ENCODE data around the gene RBPJL. TPM values are rescaled to one million over a fixed set of nuclear protein-coding genes. Genes with fewer than 3 reads are reported as not detected.

RBPJL gene
- total and polyA plus RNA-seq, 7 donors: 1.8 TPM; not detected in 6

DNA sequence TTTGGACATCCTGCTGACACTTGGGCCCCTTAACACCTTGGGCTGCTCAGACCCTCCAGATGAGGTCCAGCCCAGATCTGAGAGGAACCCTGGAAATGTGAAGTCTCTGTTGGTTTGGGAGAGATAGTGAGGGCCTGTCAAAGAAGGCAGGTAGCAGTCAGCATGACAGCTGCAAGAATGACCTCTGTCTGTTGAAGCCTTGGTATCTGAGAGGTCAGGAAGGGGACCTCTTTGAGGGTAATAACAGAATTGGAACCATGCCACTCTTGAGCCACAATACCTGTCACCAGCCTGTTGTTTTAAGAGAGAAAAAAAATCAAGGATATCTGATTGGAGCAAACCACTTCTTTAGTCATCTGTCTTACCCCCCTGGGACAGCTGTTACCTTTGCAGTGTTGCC is 60.5 kb downstream of the RBPJL start:
- peaks cover 13 to 38% (median 22%) of the 10 kb centered on the region in 4 donors for H3K36me3 ChIP-seq
- peaks cover 0 to 28% (median 24%) of the 10 kb centered on the region in 4 donors for H3K4me1 ChIP-seq
- H3K9me3 ChIP-seq: no peaks in the 10 kb centered on the region
- TF ChIP-seq EP300 (IDR thresholded peaks at IDR 0.05): no peak
- TF ChIP-seq, protein P1, sequence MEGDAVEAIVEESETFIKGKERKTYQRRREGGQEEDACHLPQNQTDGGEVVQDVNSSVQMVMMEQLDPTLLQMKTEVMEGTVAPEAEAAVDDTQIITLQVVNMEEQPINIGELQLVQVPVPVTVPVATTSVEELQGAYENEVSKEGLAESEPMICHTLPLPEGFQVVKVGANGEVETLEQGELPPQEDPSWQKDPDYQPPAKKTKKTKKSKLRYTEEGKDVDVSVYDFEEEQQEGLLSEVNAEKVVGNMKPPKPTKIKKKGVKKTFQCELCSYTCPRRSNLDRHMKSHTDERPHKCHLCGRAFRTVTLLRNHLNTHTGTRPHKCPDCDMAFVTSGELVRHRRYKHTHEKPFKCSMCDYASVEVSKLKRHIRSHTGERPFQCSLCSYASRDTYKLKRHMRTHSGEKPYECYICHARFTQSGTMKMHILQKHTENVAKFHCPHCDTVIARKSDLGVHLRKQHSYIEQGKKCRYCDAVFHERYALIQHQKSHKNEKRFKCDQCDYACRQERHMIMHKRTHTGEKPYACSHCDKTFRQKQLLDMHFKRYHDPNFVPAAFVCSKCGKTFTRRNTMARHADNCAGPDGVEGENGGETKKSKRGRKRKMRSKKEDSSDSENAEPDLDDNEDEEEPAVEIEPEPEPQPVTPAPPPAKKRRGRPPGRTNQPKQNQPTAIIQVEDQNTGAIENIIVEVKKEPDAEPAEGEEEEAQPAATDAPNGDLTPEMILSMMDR (IDR thresholded peaks at IDR 0.05): no peak
- no peak for TF ChIP-seq POLR2AphosphoS5 (IDR thresholded peaks at IDR 0.05)
- no peak for TF ChIP-seq POLR2A (IDR thresholded peaks at IDR 0.05)
- no peak for DNase-seq
- no peaks in the 10 kb centered on the region for H3K27me3 ChIP-seq
- H3K27ac ChIP-seq: no peak overlapping the region
- intact Hi-C loops (cut with DNase I): loop anchor here (10.0 kb wide), 1 partner anchor 568 kb away; the partner anchor contains the start of gene PCIF1
- H3K4me3 ChIP-seq: no peak overlapping the region

Other genes starting within 250 kb of the RBPJL start
- under 1 TPM in 1 of 4 donors, not detected in 3; 0.14 TPM for gene KCNS1, start 205.7 kb upstream of the RBPJL start, total RNA-seq
- 1 to 10 TPM in 1 of 3 donors, under 1 TPM in 1, not detected in 1; 0.60 to 1.1 TPM for gene KCNS1, start 205.7 kb upstream of the RBPJL start, polyA plus RNA-seq
- gene WFDC5, start 191.7 kb upstream of the RBPJL start, total RNA-seq: not detected
- under 1 TPM in 1 of 3 donors, not detected in 2; 0.39 TPM for gene WFDC5, start 191.7 kb upstream of the RBPJL start, polyA plus RNA-seq
- not detected for gene WFDC12, start 182.4 kb upstream of the RBPJL start, total RNA-seq
- gene WFDC12, start 182.4 kb upstream of the RBPJL start, polyA plus RNA-seq: 1 to 10 TPM in 1 of 3 donors, under 1 TPM in 1, not detected in 1; 0.42 to 1.2 TPM
- not detected for gene PI3, start 131.9 kb upstream of the RBPJL start, total RNA-seq
- 1,000 to 10,000 TPM in 1 of 3 donors, 10 to 100 TPM in 2; 52.0 to 2,021 (median 84.1) TPM for gene PI3, start 131.9 kb upstream of the RBPJL start, polyA plus RNA-seq
- gene SEMG1, start 99.8 kb upstream of the RBPJL start, total RNA-seq: not detected
- gene SEMG1, start 99.8 kb upstream of the RBPJL start, polyA plus RNA-seq: under 1 TPM in 1 of 3 donors, not detected in 2; 0.26 TPM
- gene SEMG2, start 85.5 kb upstream of the RBPJL start, total RNA-seq: not detected
- not detected for gene SEMG2, start 85.5 kb upstream of the RBPJL start, polyA plus RNA-seq
- gene SLPI, start 52.3 kb upstream of the RBPJL start, total RNA-seq: 10 to 100 TPM in 3 of 4 donors, 1 to 10 TPM in 1; 2.4 to 56.9 (median 20.6) TPM
- 100 to 1,000 TPM in 1 of 3 donors, 10 to 100 TPM in 2; 38.8 to 234 (median 82.3) TPM for gene SLPI, start 52.3 kb upstream of the RBPJL start, polyA plus RNA-seq
- not detected for gene MATN4, start 1.5 kb downstream of the RBPJL start, total RNA-seq
- under 1 TPM in 1 of 3 donors, not detected in 2; 0.17 TPM for gene MATN4, start 1.5 kb downstream of the RBPJL start, polyA plus RNA-seq
- gene SDC4, start 41.6 kb downstream of the RBPJL start, total RNA-seq: 100 to 1,000 TPM in 1 of 4 donors, 10 to 100 TPM in 3; 79.9 to 149 (median 88.5) TPM
- 10 to 100 TPM; 22.2 to 63.9 (median 23.6) TPM for gene SDC4, start 41.6 kb downstream of the RBPJL start, polyA plus RNA-seq
- gene SYS1, start 56.3 kb downstream of the RBPJL start, total RNA-seq: 10 to 100 TPM; 44.2 to 58.7 (median 52.2) TPM
- 10 to 100 TPM; 14.4 to 35.6 (median 17.1) TPM for gene SYS1, start 56.3 kb downstream of the RBPJL start, polyA plus RNA-seq
- under 1 TPM in 1 of 4 donors, not detected in 3; 0.36 TPM for gene TP53TG5, start 71.5 kb downstream of the RBPJL start, total RNA-seq
- gene TP53TG5, start 71.5 kb downstream of the RBPJL start, polyA plus RNA-seq: under 1 TPM in 1 of 3 donors, not detected in 2; 0.03 TPM
- 100 to 1,000 TPM in 3 of 4 donors, 10 to 100 TPM in 1; 99.7 to 111 (median 103) TPM for gene DBNDD2, start 101.4 kb downstream of the RBPJL start, total RNA-seq
- 100 to 1,000 TPM; 112 to 174 (median 137) TPM for gene DBNDD2, start 101.4 kb downstream of the RBPJL start, polyA plus RNA-seq
- gene PIGT, start 109.3 kb downstream of the RBPJL start, total RNA-seq: 10 to 100 TPM; 49.7 to 66.7 (median 56.1) TPM
- gene PIGT, start 109.3 kb downstream of the RBPJL start, polyA plus RNA-seq: 10 to 100 TPM; 33.0 to 98.7 (median 43.0) TPM
- 10 to 100 TPM; 33.9 to 94.1 (median 39.6) TPM for gene WFDC2, start 162.9 kb downstream of the RBPJL start, total RNA-seq
- gene WFDC2, start 162.9 kb downstream of the RBPJL start, polyA plus RNA-seq: 10 to 100 TPM; 29.6 to 86.6 (median 65.5) TPM
- not detected for gene SPINT3, start 208.8 kb downstream of the RBPJL start, total RNA-seq
- not detected for gene SPINT3, start 208.8 kb downstream of the RBPJL start, polyA plus RNA-seq
- gene WFDC6, start 232.6 kb downstream of the RBPJL start, total RNA-seq: not detected
- not detected for gene WFDC6, start 232.6 kb downstream of the RBPJL start, polyA plus RNA-seq
- not detected for gene EPPIN, start 240.6 kb downstream of the RBPJL start, total RNA-seq
- gene EPPIN, start 240.6 kb downstream of the RBPJL start, polyA plus RNA-seq: not detected